ENCODE measurements around the gene MNS1. TPM values are rescaled to one million over a fixed set of nuclear protein-coding genes. Genes with fewer than 3 reads are reported as not detected.

The MNS1 gene
- polyA plus RNA-seq, 1 donor (not counting 4 experiments of a cell fraction or from before 2014, with no cell fraction given): 0.37 TPM

DNA sequence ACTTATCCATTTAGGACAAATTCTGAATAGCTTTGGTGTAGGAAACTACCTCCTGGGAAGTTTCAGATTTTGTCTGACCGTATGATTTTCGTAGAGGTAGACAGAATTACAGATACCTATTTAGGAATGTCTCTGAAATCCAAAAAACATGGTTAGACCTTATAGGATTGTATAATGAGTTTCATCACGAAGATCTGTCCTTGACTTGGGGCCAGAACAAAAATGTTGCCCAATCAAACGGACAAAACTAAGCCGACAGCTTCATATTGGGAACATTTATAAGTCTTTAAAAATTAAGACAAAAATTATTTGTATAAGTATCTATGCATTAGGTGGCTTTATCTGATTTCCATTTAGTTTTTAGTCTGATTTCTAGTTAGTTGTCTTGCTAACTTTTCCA is 32.6 kb downstream of the MNS1 start:
- Histone ChIP-seq H3K9me1 (ENCODE audit: control insufficient read depth, extremely low read depth, insufficient read depth, low read length) (no peaks in the 10 kb centered on the region), H3K27me3 (ENCODE audit: control insufficient read depth, extremely low read depth, insufficient read depth, low read length) (no peaks in the 10 kb centered on the region), H3K36me3 (ENCODE audit: control insufficient read depth in 2 of 2, extremely low read depth in 1 of 2, insufficient read depth in 2 of 2, low read length in 2 of 2) (no peaks in the 10 kb centered on the region), H3K9ac (ENCODE audit: control insufficient read depth, extremely low read depth, insufficient read depth, low read length) (no peak overlapping the region), H3K79me2 (ENCODE audit: control insufficient read depth, insufficient read depth, low read length) (no peaks in the 10 kb centered on the region), H3K4me2 (ENCODE audit: control insufficient read depth, extremely low read depth, insufficient read depth, low read depth, low read length) (no peak overlapping the region), H3K9me3 (ENCODE audit: control insufficient read depth, low read depth, low read length) (no peaks in the 10 kb centered on the region), H2AFZ (ENCODE audit: control insufficient read depth, low read length) (no peak overlapping the region), H3K4me1 (ENCODE audit: control insufficient read depth, extremely low read depth, insufficient read depth, low read length) (no peaks in the 10 kb centered on the region), H3K27ac (ENCODE audit: control insufficient read depth, insufficient read depth, low read length) (no peak overlapping the region), H3K4me3 (ENCODE audit: control insufficient read depth in 2 of 3, extremely low read depth in 1 of 3, insufficient read depth in 2 of 3, low read depth in 1 of 3, low read length in 3 of 3) (no peak overlapping the region), H4K20me1 (ENCODE audit: control insufficient read depth, extremely low read depth, insufficient read depth, low read length) (no peaks in the 10 kb centered on the region)
- dilution Hi-C loops (cut with MboI; ENCODE audit: extremely low pct_ligation_motif_present, low sequenced_read_pairs): no loop called here
- FAIRE-seq (no peak), DNase-seq (ENCODE audit: low read depth, low spot score) (no peak)
- no peak for TF ChIP-seq CTCF (optimal IDR thresholded peaks at IDR 0.05 in 1 of 3, IDR thresholded peaks at IDR 0.05 in 1 of 3, conservative IDR thresholded peaks at IDR 0.05 in 1 of 3; ENCODE audit: extremely low read depth in 1 of 3, insufficient read depth in 2 of 3, low read length in 3 of 3)

- no peak overlapping the region for H3K4me3 ChIP-seq (ENCODE audit: control insufficient read depth in 2 of 3, extremely low read depth in 1 of 3, insufficient read depth in 2 of 3, low read depth in 1 of 3, low read length in 3 of 3)
- no peaks in the 10 kb centered on the region for H3K4me1 ChIP-seq (ENCODE audit: control insufficient read depth, extremely low read depth, insufficient read depth, low read length)
- peak; percentile 67 for FAIRE-seq
- no peaks in the 10 kb centered on the region for H3K27me3 ChIP-seq (ENCODE audit: control insufficient read depth, extremely low read depth, insufficient read depth, low read length)
- DNase-seq (ENCODE audit: low read depth, low spot score): no peak
- H4K20me1 ChIP-seq (ENCODE audit: control insufficient read depth, extremely low read depth, insufficient read depth, low read length): no peaks in the 10 kb centered on the region
- no peaks in the 10 kb centered on the region for H3K36me3 ChIP-seq (ENCODE audit: control insufficient read depth in 2 of 2, extremely low read depth in 1 of 2, insufficient read depth in 2 of 2, low read length in 2 of 2)
- no peaks in the 10 kb centered on the region for H3K79me2 ChIP-seq (ENCODE audit: control insufficient read depth, insufficient read depth, low read length)
- dilution Hi-C loops (cut with MboI; ENCODE audit: extremely low pct_ligation_motif_present, low sequenced_read_pairs): no loop called here
- no peaks in the 10 kb centered on the region for H3K9me3 ChIP-seq (ENCODE audit: control insufficient read depth, low read depth, low read length)
- H3K27ac ChIP-seq (ENCODE audit: control insufficient read depth, insufficient read depth, low read length): no peak overlapping the region
- H3K9ac ChIP-seq (ENCODE audit: control insufficient read depth, extremely low read depth, insufficient read depth, low read length): no peak overlapping the region
- no peak overlapping the region for H3K4me2 ChIP-seq (ENCODE audit: control insufficient read depth, extremely low read depth, insufficient read depth, low read depth, low read length)
- H2AFZ ChIP-seq (ENCODE audit: control insufficient read depth, low read length): no peak overlapping the region
- no peaks in the 10 kb centered on the region for H3K9me1 ChIP-seq (ENCODE audit: control insufficient read depth, extremely low read depth, insufficient read depth, low read length)
- peak in 2 of 3 experiments; percentile 16 to 49 for TF ChIP-seq CTCF (optimal IDR thresholded peaks at IDR 0.05 in 1 of 3, IDR thresholded peaks at IDR 0.05 in 1 of 3, conservative IDR thresholded peaks at IDR 0.05 in 1 of 3; ENCODE audit: extremely low read depth in 1 of 3, insufficient read depth in 2 of 3, low read length in 3 of 3)
- no peak for TF ChIP-seq EZH2 (IDR thresholded peaks at IDR 0.05; ENCODE audit: low read length)
Observed at GRCh38 chr15:56428821-56429458, 36.0 kb downstream of the MNS1 start.
